Lower leg skin (tissue), 4 donors: ENCODE measurements around the gene OTOP1. TPM values are rescaled to one million over a fixed set of nuclear protein-coding genes. Genes with fewer than 3 reads are reported as not detected.
"Not testable (repeated sequence)": the region's sequence is repeated elsewhere in the genome, so short reads cannot be mapped to it uniquely, and the experiment has no call there.

ENCODE experiments used
- DNase-seq, 2 donors: peaks; one replicate each; pipeline ENCODE4 v3.0.0-alpha.2; 2019; ENCODE audit warnings: low spot score in 2 of 2
- H3K4me3 ChIP-seq: fragments of 200-600 bp; sonication (generic); 2 replicates; pipeline ENCODE4 v1.5.1; 2017; ENCODE audit warnings: mild to moderate bottlenecking, low read depth; ENCODE audit not compliant: poor library complexity, severe bottlenecking
- CTCF ChIP-seq, 3 donors: fragments of 450-650 bp; IDR thresholded peaks; one replicate each; pipeline ENCODE4 v1.5.1; 2016; ENCODE audit warnings: antibody characterized with exemption in 3 of 3, mild to moderate bottlenecking in 3 of 3, moderate library complexity in 2 of 3
- POLR2A ChIP-seq, 2 donors: fragments of 450-650 bp; IDR thresholded peaks; one replicate each; pipeline ENCODE4 v1.6.1; 2016 to 2017; ENCODE audit warnings: antibody characterized with exemption in 2 of 2, mild to moderate bottlenecking in 1 of 2, moderate library complexity in 1 of 2
- WGBS, 2 donors: methylation state at CpG; one replicate each; pipeline ENCODE4 v1.1.5; 2018; 5-methylcytosine and 5-hydroxymethylcytosine counted together
- intact Hi-C: fragments of 100-400 bp; cut with DNase I; formaldehyde crosslinking; loops from one replicate; pipeline ENCODE4 v1.15.0; 2023; ENCODE audit warnings: low total_unique reads
- total RNA-seq, 4 donors: library from RNA; depleted of rRNA; stranded (reverse); fragments of >200 nt; gene quantifications; one replicate each; pipeline ENCODE4 v1.1.0, GENCODE V29; 2016

Gene OTOP1
- total RNA-seq, 4 donors from 2014 or later: 0.23 to 0.37 TPM; not detected in 2

GRCh38 chr4:4217113-4217512, 9.6 kb downstream of the OTOP1 start:
- TF ChIP-seq CTCF (IDR thresholded peaks at IDR 0.05): no peak
- TF ChIP-seq POLR2A (IDR thresholded peaks at IDR 0.05): no peak
- no peak for DNase-seq
- WGBS, 2 donors: 71 to 87% methylated on average over 5 of the region's 5 CpGs
- H3K4me3 ChIP-seq: no peak overlapping the region
- intact Hi-C loops: no loop called here

- 65 to 70% methylated on average over 7 of the region's 7 CpGs for WGBS, 2 donors
- intact Hi-C loops: no loop called here
- no peak overlapping the region for H3K4me3 ChIP-seq
- no peak for DNase-seq
- no peak for TF ChIP-seq CTCF (IDR thresholded peaks at IDR 0.05)
- TF ChIP-seq POLR2A (IDR thresholded peaks at IDR 0.05): no peak
These were observed 10.1 kb downstream of the OTOP1 start for GRCh38 chr4:4216648-4217047.

- intact Hi-C loops, DNase-seq, H3K4me3 ChIP-seq: not testable (repeated sequence)
- 57 to 58% methylated on average over 4 of the region's 4 CpGs for WGBS, 2 donors
These were observed 13.1 kb downstream of the OTOP1 start for GRCh38 chr4:4213674-4214073.

- DNase-seq: peak in 1 of 2 donors; percentile 2
- no peak for TF ChIP-seq CTCF (IDR thresholded peaks at IDR 0.05)
- no peak for TF ChIP-seq POLR2A (IDR thresholded peaks at IDR 0.05)
- intact Hi-C loops: no loop called here
- no peak overlapping the region for H3K4me3 ChIP-seq
These were observed 20.5 kb downstream of the OTOP1 start for GRCh38 chr4:4206204-4206603.

GRCh38 chr4:4204401-4204745, 22.4 kb downstream of the OTOP1 start:
- no peak overlapping the region for H3K4me3 ChIP-seq
- DNase-seq: peak in 1 of 2 donors; percentile 43
- 47 to 67% methylated on average over 3 of the region's 3 CpGs for WGBS, 2 donors
- no peak for TF ChIP-seq POLR2A (IDR thresholded peaks at IDR 0.05)
- TF ChIP-seq CTCF (IDR thresholded peaks at IDR 0.05): no peak
- intact Hi-C loops: no loop called here

GRCh38 chr4:4203688-4204400, 22.9 kb downstream of the OTOP1 start:
- TF ChIP-seq CTCF (IDR thresholded peaks at IDR 0.05): no peak
- TF ChIP-seq POLR2A (IDR thresholded peaks at IDR 0.05): no peak
- intact Hi-C loops: no loop called here
- H3K4me3 ChIP-seq: no peak overlapping the region
- DNase-seq: no peak
- WGBS, 2 donors: 38 to 46% methylated on average over 10 of the region's 10 CpGs
